Measurements from ENCODE around the gene STXBP5L.
"Not testable (repeated sequence)": the region's sequence is repeated elsewhere in the genome, so short reads cannot be mapped to it uniquely, and the experiment has no call there.

Gene STXBP5L

DNA sequence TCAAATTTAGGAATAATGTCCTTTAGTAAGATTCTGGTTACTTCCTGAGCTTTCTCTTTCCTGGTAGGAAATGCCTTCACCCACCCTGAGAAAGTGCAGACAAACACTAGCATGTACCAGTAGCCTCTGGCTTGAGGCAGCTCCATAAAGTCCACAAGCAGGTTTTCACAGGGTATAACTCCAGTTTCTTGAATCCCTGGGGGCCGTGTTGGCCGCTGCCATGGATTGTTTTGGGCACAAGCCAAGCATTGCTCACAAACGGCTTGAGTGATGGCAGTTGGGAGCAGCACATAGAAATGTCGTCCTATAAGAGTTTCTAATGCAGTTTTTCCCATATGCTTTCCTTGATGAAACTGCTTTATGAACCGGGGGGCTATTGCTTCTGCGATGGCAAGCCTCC lies 164.1 kb downstream of the STXBP5L start:
- no peak overlapping the region for H3K4me3 Mint-ChIP-seq
- H3K27me3 Mint-ChIP-seq: no peaks in the 10 kb centered on the region
- DNase-seq (ENCODE audit: low spot score in 2 of 2) (no peak), ATAC-seq (replicated peaks; ENCODE audit: extremely low read depth, poor library complexity, severe bottlenecking) (no peak)
- H3K36me3 Mint-ChIP-seq (ENCODE audit: insufficient read depth): no peaks in the 10 kb centered on the region
- peaks cover 12% of the 10 kb centered on the region for H3K9me3 Mint-ChIP-seq
- no peak overlapping the region for H3K27ac Mint-ChIP-seq (ENCODE audit: low read depth)
- no peaks in the 10 kb centered on the region for H3K4me1 Mint-ChIP-seq

DNA sequence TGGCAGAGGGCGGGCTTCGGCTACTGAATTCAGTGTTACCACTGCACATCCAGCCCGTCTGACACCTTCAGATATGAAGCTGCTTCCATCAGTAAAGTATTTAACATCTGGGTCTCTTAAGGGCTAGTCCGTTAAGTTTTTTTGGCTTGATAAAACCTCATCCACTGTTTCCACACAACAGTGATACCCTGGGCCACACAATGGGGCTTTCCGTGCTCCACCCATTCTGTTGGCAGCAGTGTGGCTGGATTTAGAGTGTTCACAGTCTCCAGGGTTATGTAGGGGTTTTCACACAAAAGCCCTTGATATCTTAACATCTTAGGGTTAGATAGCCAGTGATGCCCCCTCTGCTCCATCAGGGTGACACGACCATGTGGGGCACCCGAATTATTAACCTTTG lies 165.0 kb downstream of the STXBP5L start:
- Mint-ChIP-seq H3K4me3 (no peak overlapping the region), H3K27ac (ENCODE audit: low read depth) (no peak overlapping the region), H3K36me3 (ENCODE audit: insufficient read depth) (no peaks in the 10 kb centered on the region), H3K4me1 (no peaks in the 10 kb centered on the region), H3K9me3 (peaks cover 12% of the 10 kb centered on the region), H3K27me3 (no peaks in the 10 kb centered on the region)
- DNase-seq (ENCODE audit: low spot score in 2 of 2) (no peak), ATAC-seq (replicated peaks; ENCODE audit: extremely low read depth, poor library complexity, severe bottlenecking) (no peak)

DNA sequence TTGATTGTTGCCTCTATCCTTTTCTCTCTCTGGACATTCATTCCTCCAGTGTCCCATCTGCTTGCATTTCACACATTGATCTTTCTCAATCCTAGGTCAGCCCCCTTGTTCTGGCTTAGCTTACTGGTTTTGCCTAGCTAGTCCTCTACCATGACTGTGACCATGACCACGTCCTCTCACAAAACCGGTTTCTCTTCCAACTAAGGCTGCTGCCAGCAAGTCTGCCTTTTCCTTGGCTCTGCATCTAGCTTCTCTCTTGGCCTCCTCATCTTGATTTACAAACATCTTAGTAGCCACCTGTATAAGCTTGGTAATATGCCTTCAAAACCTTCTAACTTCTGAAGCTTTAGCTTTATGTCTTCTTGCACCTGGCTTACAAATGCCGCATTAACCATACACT lies 167.2 kb downstream of the STXBP5L start:
- Mint-ChIP-seq H3K4me1 (no peaks in the 10 kb centered on the region), H3K9me3 (peaks cover 12% of the 10 kb centered on the region), H3K27me3 (no peaks in the 10 kb centered on the region), H3K36me3 (ENCODE audit: insufficient read depth) (no peaks in the 10 kb centered on the region), H3K27ac (ENCODE audit: low read depth) (no peak overlapping the region), H3K4me3 (no peak overlapping the region)
- DNase-seq (ENCODE audit: low spot score in 2 of 2) (no peak), ATAC-seq (replicated peaks; ENCODE audit: extremely low read depth, poor library complexity, severe bottlenecking) (no peak)

DNA sequence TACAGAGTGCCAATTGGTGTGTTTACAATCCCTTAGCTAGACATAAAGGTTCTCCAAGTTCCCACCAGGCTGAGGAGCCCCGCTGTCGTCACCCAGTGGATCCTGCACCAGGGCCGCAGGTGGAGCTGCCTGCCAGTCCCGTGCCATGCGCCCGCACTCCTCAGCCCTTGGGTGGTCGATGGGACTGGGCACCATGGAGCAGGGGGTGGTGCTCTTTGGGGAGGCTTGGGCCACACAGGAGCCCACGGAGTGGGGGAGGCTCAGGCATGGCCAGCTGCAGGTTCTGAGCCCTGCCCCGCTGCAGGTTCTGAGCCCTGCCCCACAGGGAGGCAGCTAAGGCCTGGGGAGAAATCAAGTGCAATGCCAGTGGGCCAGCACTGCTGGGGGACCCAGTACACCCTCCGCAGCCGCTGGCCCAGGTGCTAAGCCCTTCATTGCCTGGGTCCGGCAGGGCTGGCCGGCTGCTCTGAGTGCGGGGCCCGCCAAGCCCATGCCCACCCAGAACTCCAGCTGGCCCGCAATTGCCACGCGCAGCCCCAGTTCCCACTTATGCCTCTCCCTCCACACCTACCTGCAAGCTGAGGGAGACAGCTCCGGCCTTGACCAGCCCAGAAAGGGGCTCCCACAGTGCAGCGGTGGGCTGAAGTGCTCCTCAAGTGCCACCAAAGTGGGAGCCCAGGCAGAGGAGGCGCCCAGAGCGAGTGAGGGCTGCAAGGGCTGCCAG lies 170.5 kb downstream of the STXBP5L start:
- not testable (repeated sequence) for H3K4me3 Mint-ChIP-seq; H3K27me3 Mint-ChIP-seq; H3K9me3 Mint-ChIP-seq; DNase-seq (ENCODE audit: low spot score in 2 of 2); H3K27ac Mint-ChIP-seq (ENCODE audit: low read depth); ATAC-seq (replicated peaks; ENCODE audit: extremely low read depth, poor library complexity, severe bottlenecking); H3K36me3 Mint-ChIP-seq (ENCODE audit: insufficient read depth); H3K4me1 Mint-ChIP-seq

DNA sequence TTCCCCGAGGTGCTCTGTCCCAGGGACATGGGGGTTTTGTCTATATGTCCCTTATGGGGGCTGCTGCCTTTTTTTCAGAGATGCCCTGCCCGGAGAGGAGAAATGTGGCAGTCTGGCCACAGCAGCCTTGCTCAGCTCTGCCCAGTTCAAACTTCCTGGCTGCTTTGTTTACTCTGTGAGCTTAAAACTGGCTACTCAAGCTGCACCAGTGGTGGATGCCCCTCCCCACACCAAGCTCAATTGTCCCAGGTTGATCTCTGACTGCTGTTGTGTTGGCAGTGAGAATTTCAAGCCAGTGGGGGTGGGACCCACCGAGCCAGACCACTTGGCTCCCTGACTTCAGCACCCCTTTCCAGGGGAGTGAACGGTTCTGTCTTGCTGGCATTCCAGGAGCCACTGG lies 188.9 kb downstream of the STXBP5L start:
- H3K27me3 Mint-ChIP-seq: no peaks in the 10 kb centered on the region
- no peak overlapping the region for H3K4me3 Mint-ChIP-seq
- ATAC-seq (replicated peaks; ENCODE audit: extremely low read depth, poor library complexity, severe bottlenecking): no peak
- DNase-seq (ENCODE audit: low spot score in 2 of 2): no peak
- no peaks in the 10 kb centered on the region for H3K4me1 Mint-ChIP-seq
- H3K36me3 Mint-ChIP-seq (ENCODE audit: insufficient read depth): no peaks in the 10 kb centered on the region
- H3K9me3 Mint-ChIP-seq: peaks cover 26% of the 10 kb centered on the region
- H3K27ac Mint-ChIP-seq (ENCODE audit: low read depth): no peak overlapping the region

DNA sequence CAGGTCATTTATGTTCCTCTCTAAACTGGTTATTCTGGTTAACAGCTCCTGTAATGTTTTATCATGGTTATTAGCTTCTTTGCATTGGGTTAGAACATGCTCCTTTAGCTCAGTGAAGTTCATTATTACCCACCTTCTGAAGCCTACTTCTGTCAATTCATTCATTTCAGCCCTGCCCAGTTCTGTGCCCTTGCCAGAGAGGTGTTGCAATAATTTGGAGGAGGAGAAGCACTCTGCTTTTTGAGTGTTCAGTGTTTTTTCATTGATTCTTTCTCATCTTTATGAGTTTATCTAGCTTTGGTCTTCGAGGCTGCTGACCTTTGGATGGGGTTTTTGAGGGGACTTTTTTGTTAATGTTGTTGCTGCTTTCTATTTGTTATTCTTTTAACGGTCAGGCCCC lies 203.1 kb downstream of the STXBP5L start:
- H3K4me1 Mint-ChIP-seq; H3K9me3 Mint-ChIP-seq; H3K36me3 Mint-ChIP-seq (ENCODE audit: insufficient read depth); DNase-seq (ENCODE audit: low spot score in 2 of 2); H3K4me3 Mint-ChIP-seq; ATAC-seq (replicated peaks; ENCODE audit: extremely low read depth, poor library complexity, severe bottlenecking); H3K27ac Mint-ChIP-seq (ENCODE audit: low read depth); H3K27me3 Mint-ChIP-seq: not testable (repeated sequence)

DNA sequence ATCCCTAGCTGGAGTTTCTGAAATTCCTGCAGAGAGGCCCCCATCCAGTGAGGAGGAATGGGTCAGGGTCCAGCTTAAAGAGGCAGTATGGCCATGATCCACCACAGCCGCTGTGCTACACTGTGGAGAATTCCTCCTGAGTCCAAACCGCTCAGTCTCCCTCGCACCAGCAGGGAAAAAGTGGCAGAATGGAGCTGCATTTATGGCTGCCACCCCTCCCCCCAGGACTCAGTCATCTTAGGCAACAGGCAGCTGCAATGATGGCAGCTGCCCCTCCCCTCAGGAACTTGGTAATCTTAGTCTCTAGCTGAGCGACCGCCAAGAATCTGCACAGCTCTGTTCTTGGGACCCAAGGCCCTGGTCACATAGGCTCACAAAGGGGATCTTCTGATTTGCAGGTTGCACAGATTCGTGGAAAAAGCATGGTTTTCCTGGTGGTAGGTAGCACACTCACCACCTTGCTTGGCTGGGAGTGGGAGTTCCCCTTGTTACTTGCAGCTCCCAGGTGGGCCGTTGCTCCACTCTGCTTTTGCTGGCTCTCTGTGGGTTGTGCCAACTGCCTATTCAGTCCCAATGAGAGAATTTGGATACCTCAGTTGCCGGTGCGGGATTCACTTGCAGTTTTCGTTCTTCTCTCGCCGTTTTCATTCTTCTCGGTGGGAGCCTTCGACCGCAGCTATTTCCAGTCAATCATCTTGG lies 204.1 kb downstream of the STXBP5L start:
- no peak overlapping the region for H3K27ac Mint-ChIP-seq (ENCODE audit: low read depth)

DNA sequence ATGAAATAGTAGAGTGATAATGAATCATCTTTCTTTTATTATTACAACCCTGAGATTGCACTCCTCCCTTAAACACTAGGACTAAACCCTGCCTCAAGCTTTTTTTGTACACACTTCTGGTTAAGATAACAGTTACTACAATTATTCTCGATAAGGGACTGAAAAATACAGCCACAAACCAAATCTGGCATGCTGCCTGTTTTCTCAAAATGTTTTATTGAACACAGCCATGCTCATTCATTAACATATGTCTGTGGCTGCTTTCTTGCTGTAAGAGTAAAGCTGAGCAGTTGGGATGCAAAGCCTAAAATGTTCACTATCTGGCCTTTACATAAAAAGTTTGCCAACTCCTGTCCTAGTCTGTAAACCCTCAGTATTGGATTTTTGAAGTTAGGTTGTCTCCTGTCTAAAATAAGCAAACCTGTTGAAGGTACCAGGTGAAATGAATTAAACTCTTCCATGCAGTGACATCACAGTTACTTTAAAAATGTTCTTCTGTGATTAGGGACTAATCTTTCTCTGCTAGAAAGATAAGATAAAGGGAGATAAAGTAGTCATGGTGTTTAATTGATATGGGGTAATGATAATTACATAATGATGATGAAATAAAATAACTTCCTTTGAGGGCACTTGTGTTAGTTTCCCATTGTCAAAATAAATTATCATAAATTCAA lies 218.2 kb downstream of the STXBP5L start:
- Mint-ChIP-seq H3K36me3 (ENCODE audit: insufficient read depth) (no peaks in the 10 kb centered on the region), H3K9me3 (peaks cover 8% of the 10 kb centered on the region), H3K4me3 (no peak overlapping the region), H3K27me3 (no peaks in the 10 kb centered on the region), H3K4me1 (no peaks in the 10 kb centered on the region), H3K27ac (ENCODE audit: low read depth) (no peak overlapping the region)
- no peak for DNase-seq (ENCODE audit: low spot score in 2 of 2)
- ATAC-seq (replicated peaks; ENCODE audit: extremely low read depth, poor library complexity, severe bottlenecking): no peak

More for the DNA sequence above, 204.1 kb downstream of the STXBP5L start:
- no peak for DNase-seq (ENCODE audit: low spot score in 2 of 2)
- ATAC-seq (replicated peaks; ENCODE audit: extremely low read depth, poor library complexity, severe bottlenecking): no peak
- H3K27me3 Mint-ChIP-seq: no peaks in the 10 kb centered on the region
- no peaks in the 10 kb centered on the region for H3K4me1 Mint-ChIP-seq
- no peak overlapping the region for H3K4me3 Mint-ChIP-seq
- no peaks in the 10 kb centered on the region for H3K36me3 Mint-ChIP-seq (ENCODE audit: insufficient read depth)
- peaks cover 8% of the 10 kb centered on the region for H3K9me3 Mint-ChIP-seq

DNA sequence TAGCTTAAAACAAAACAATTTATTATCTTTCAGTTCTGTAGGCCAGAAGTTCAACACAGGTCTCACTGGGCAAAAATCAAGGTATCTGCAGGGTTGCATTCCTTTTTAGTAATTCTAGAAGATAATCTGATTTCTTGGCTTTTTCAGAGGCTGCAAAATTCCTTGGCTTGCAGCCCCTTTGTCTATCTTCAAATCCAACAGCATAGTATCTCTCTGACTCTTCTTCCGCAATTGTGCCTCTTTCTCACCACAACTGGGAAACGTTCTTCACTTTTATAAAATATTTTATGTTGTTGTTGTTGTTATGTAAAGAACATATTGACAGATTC lies 218.7 kb downstream of the STXBP5L start:
- H3K27me3 Mint-ChIP-seq: no peaks in the 10 kb centered on the region
- ATAC-seq (replicated peaks; ENCODE audit: extremely low read depth, poor library complexity, severe bottlenecking): no peak
- no peak overlapping the region for H3K4me3 Mint-ChIP-seq
- H3K4me1 Mint-ChIP-seq: no peaks in the 10 kb centered on the region
- H3K27ac Mint-ChIP-seq (ENCODE audit: low read depth): no peak overlapping the region
- no peaks in the 10 kb centered on the region for H3K36me3 Mint-ChIP-seq (ENCODE audit: insufficient read depth)
- no peak for DNase-seq (ENCODE audit: low spot score in 2 of 2)
- peaks cover 8% of the 10 kb centered on the region for H3K9me3 Mint-ChIP-seq

DNA sequence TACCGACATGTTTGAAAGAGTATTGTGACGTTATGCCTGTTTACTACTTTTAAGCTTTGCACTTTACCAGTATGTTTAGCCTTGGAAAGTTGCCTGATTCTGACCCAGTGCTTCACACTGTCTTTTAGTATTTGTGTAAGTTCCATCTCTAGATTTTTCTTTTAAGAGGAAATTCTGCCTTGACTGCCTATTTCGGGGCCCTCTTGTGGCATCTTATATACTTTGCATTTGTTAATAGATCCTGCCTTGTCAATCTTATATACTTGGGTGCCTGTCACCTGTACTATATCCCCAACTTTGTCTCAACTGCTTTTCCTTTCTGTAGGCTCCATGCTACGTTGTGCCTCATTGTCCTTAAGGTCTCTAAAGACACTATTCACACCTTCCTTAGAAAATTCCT lies 244.6 kb downstream of the STXBP5L start:
- Mint-ChIP-seq H3K9me3 (no peaks in the 10 kb centered on the region), H3K27me3 (no peaks in the 10 kb centered on the region), H3K36me3 (ENCODE audit: insufficient read depth) (no peaks in the 10 kb centered on the region), H3K4me3 (no peak overlapping the region), H3K4me1 (no peaks in the 10 kb centered on the region), H3K27ac (ENCODE audit: low read depth) (no peak overlapping the region)
- ATAC-seq (replicated peaks; ENCODE audit: extremely low read depth, poor library complexity, severe bottlenecking) (no peak), DNase-seq (ENCODE audit: low spot score in 2 of 2) (no peak)

DNA sequence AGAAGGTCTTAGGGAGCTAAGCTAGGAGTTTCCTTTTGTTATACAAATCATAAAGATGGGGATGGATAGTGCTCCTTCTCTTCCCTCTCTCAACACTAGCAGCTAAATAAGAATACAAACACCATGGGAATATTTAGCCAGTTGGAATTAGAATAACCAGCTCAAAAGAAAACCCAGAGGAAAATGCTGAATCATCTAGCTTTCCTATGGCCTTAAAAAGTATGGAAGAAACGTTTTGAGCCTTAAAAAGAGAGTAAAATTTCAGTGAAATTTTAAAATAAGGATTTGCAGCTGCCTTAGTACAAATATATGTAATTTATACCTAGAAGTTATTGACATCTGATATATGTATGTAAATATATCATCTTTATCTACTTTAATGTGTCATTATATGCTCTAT lies 245.8 kb downstream of the STXBP5L start:
- no peaks in the 10 kb centered on the region for H3K27me3 Mint-ChIP-seq
- ATAC-seq (replicated peaks; ENCODE audit: extremely low read depth, poor library complexity, severe bottlenecking): no peak
- H3K27ac Mint-ChIP-seq (ENCODE audit: low read depth): no peak overlapping the region
- no peak overlapping the region for H3K4me3 Mint-ChIP-seq
- H3K36me3 Mint-ChIP-seq (ENCODE audit: insufficient read depth): no peaks in the 10 kb centered on the region
- H3K4me1 Mint-ChIP-seq: no peaks in the 10 kb centered on the region
- no peak for DNase-seq (ENCODE audit: low spot score in 2 of 2)
- no peaks in the 10 kb centered on the region for H3K9me3 Mint-ChIP-seq

DNA sequence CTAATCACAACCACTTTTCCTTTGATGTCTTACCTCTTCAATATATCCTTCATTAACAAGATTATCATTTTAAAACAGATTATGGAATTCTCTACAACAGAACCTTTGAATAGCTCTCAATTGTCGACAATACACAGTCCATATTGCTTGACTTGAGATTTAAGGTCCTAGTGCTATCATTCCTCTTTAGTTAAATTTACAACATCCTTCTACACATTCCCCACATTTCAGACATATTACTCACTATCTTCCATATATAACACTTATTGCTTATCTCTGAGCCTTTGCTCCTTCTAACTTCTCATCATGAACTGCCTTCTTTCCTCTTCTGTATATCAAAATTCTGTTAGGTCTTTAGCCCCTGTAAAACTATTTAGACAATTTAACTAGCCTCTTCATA lies 247.0 kb downstream of the STXBP5L start:
- no peak for DNase-seq (ENCODE audit: low spot score in 2 of 2)
- no peaks in the 10 kb centered on the region for H3K4me1 Mint-ChIP-seq
- no peaks in the 10 kb centered on the region for H3K36me3 Mint-ChIP-seq (ENCODE audit: insufficient read depth)
- H3K27me3 Mint-ChIP-seq: no peaks in the 10 kb centered on the region
- H3K4me3 Mint-ChIP-seq: no peak overlapping the region
- H3K27ac Mint-ChIP-seq (ENCODE audit: low read depth): no peak overlapping the region
- no peak for ATAC-seq (replicated peaks; ENCODE audit: extremely low read depth, poor library complexity, severe bottlenecking)
- no peaks in the 10 kb centered on the region for H3K9me3 Mint-ChIP-seq

DNA sequence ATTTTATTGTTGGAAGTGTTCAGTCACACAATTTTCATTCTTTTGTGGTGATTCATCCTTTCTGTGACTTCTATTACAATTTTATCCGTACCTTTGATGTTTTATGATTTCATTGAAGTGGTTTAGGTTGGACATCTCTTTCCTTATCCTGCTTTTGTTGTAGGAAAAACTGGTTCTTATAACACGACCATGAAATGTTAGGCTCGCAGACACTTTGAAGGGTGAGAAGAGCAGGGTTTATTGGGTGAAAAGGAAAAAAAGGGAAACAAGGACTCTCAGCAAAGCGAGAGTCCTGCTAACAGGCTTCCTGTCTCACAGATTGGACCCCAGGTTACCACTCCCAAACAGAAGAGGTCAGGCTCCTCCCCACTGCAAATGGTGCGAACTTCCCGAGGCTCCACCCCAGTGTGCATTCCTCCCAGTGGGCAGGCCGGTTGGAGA lies 257.4 kb downstream of the STXBP5L start:
- Mint-ChIP-seq H3K9me3 (peaks cover 17% of the 10 kb centered on the region), H3K4me1 (no peaks in the 10 kb centered on the region), H3K4me3 (no peak overlapping the region), H3K27me3 (no peaks in the 10 kb centered on the region), H3K27ac (ENCODE audit: low read depth) (no peak overlapping the region), H3K36me3 (ENCODE audit: insufficient read depth) (peaks cover 2% of the 10 kb centered on the region)
- DNase-seq (ENCODE audit: low spot score in 2 of 2) (no peak), ATAC-seq (replicated peaks; ENCODE audit: extremely low read depth, poor library complexity, severe bottlenecking) (no peak)
